CD4-positive, alpha-beta T cell (primary cell): Measurements from ENCODE around the gene ZFYVE1. TPM values are rescaled to one million over a fixed set of nuclear protein-coding genes. Genes with fewer than 3 reads are reported as not detected.
"Not testable (repeated sequence)": the region's sequence is repeated elsewhere in the genome, so short reads cannot be mapped to it uniquely, and the experiment has no call there.

ENCODE experiments used
- ATAC-seq: fragments of 200-7000 bp; cut with Tn5 transposase; one replicate; pipeline ENCODE4 v1.10.0; 2022; ENCODE audit warnings: mild to moderate bottlenecking; ENCODE audit not compliant: poor library complexity
- CTCF ChIA-PET: fragments of 350-600 bp; sonication (Branson Sonifier 250); formaldehyde crosslinking; loops from one replicate; lab custom pipeline; 2021; ENCODE audit warnings: antibody characterized with exemption, inconsistent platforms; lab: Charles Lee
- POLR2A ChIA-PET: fragments of 350-600 bp; sonication (Branson Sonifier 250); formaldehyde crosslinking; loops from one replicate; lab custom pipeline; 2021; ENCODE audit warnings: antibody characterized with exemption, inconsistent platforms; lab: Charles Lee
- DNase-seq, 14 experiments: peaks; one replicate each; pipeline ENCODE4 v3.0.0-alpha.2; 2013 to 2020; ENCODE audit warnings: mixed read lengths in 2 of 14
- H3K27ac ChIP-seq, 2 donors: one replicate each; pipeline versions ENCODE4 v1.5.1 to v1.7.0; 2013; ENCODE audit warnings: low read length in 2 of 2, low read depth in 1 of 2, mild to moderate bottlenecking in 1 of 2
- H3K27me3 ChIP-seq, 2 experiments: 1 replicate in 1 of 2; 2 replicates in 1 of 2; pipeline versions ENCODE4 v1.6.1 to v1.7.0; 2013; ENCODE audit warnings: low read length in 2 of 2, control low read depth in 1 of 2, mild to moderate bottlenecking in 1 of 2, moderate library complexity in 1 of 2; ENCODE audit not compliant: insufficient read depth in 2 of 2, control insufficient read depth in 1 of 2
- H3K36me3 ChIP-seq: one replicate; pipeline ENCODE4 v1.6.1; 2013; ENCODE audit warnings: low read length, control low read depth; ENCODE audit not compliant: insufficient read depth
- H3K4me1 ChIP-seq: one replicate; pipeline ENCODE4 v1.6.1; 2013; ENCODE audit warnings: low read length, control low read depth; ENCODE audit not compliant: insufficient read depth
- H3K4me3 ChIP-seq: one replicate; pipeline ENCODE4 v1.5.1; 2013; ENCODE audit warnings: mild to moderate bottlenecking, low read length, moderate library complexity
- H3K9me3 ChIP-seq, 2 experiments: 1 replicate in 1 of 2; 2 replicates in 1 of 2; pipeline versions ENCODE4 v1.6.1 to v1.7.0; 2013; ENCODE audit warnings: low read length in 2 of 2, mild to moderate bottlenecking in 2 of 2, control low read depth in 1 of 2, moderate library complexity in 1 of 2; ENCODE audit not compliant: control insufficient read depth in 1 of 2, insufficient read depth in 1 of 2
- H3K27ac Mint-ChIP-seq: one replicate; pipeline ENCODE4 v1.8.0; 2020; ENCODE audit warnings: mixed read lengths
- H3K27me3 Mint-ChIP-seq: one replicate; pipeline ENCODE4 v1.8.0; 2021; ENCODE audit warnings: mixed read lengths
- H3K36me3 Mint-ChIP-seq: one replicate; pipeline ENCODE4 v1.8.0; 2021; ENCODE audit warnings: low read depth, mixed read lengths
- H3K4me1 Mint-ChIP-seq: one replicate; pipeline ENCODE4 v1.8.0; 2021; ENCODE audit warnings: low read depth, mixed read lengths
- H3K4me3 Mint-ChIP-seq: one replicate; pipeline ENCODE4 v1.8.0; 2020; ENCODE audit warnings: mild to moderate bottlenecking, mixed read lengths
- H3K9me3 Mint-ChIP-seq: one replicate; pipeline ENCODE4 v1.8.0; 2020; ENCODE audit warnings: mixed read lengths
- CTCF ChIP-seq: fragments of 200-600 bp; IDR thresholded peaks from one replicate; pipeline ENCODE4 v1.8.0; 2022; ENCODE audit warnings: antibody characterized with exemption, mild to moderate bottlenecking
- intact Hi-C, 2 experiments: fragments of 100-400 bp; cut with DNase I in 1 of 2; cut with micrococcal nuclease in 1 of 2; formaldehyde crosslinking; loops; one replicate each; pipeline versions ENCODE4 v1.15.1 to v1.9.0; 2023 to 2025; cut with DNase I, micrococcal nuclease
- total RNA-seq, 174 experiments: library from RNA in 2 of 174; stranded (reverse) in 2 of 174; gene quantifications; one replicate each; pipeline ENCODE4 v1.2.3 and lab custom pipeline; 2021 to 2026

Gene ZFYVE1
- total RNA-seq, 2 experiments from 2014 or later: 9.3 to 10.9 TPM

GRCh38 chr14:73014105-73014504 is 12.8 kb downstream of the ZFYVE1 start:
- no peak overlapping the region for H3K27ac Mint-ChIP-seq
- H3K4me3 ChIP-seq: no peak overlapping the region
- peaks cover 77% of the 10 kb centered on the region for H3K36me3 Mint-ChIP-seq
- DNase-seq (no peak), ATAC-seq (no peak)
- POLR2A ChIA-PET: interaction anchor here (1.3 kb wide), 1 partner anchor 45 kb away, joined by 3 read pairs; the partner anchor contains the start of gene RBM25
- no peak overlapping the region for H3K4me3 Mint-ChIP-seq
- no peak overlapping the region for H3K27ac ChIP-seq
- no peaks in the 10 kb centered on the region for H3K27me3 ChIP-seq
- H3K9me3 Mint-ChIP-seq: no peaks in the 10 kb centered on the region
- peaks cover 0 to 7% of the 10 kb centered on the region in 2 experiments for H3K9me3 ChIP-seq
- H3K4me1 ChIP-seq: peaks cover 5% of the 10 kb centered on the region
- TF ChIP-seq CTCF: no peak
- CTCF ChIA-PET: no interaction called here
- peaks cover 37% of the 10 kb centered on the region for H3K36me3 ChIP-seq
- H3K4me1 Mint-ChIP-seq: peaks cover 39% of the 10 kb centered on the region
- no peaks in the 10 kb centered on the region for H3K27me3 Mint-ChIP-seq
- intact Hi-C loops: no loop called here

DNA sequence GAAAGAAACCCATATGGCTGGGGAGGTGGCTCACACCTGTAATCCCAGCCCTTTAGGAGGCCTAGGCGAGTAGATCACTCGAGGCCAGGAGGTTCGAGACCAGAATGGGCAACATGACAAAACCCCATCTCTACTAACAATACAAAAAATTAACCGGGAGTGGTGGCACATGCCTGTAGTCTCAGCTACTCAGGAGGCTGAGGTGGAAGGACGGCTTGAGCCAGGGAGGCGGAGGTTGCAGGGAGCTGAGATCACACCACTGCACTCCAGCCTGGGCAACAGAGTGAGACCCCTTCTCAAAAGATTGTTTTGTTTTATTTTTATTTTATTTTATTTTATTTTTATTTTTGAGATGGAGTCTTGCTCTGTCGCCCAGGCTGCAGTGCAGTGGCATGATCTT is 15.7 kb downstream of the ZFYVE1 start:
- CTCF ChIA-PET, H3K27ac Mint-ChIP-seq, H3K4me3 ChIP-seq, H3K27me3 Mint-ChIP-seq, POLR2A ChIA-PET, H3K4me3 Mint-ChIP-seq, DNase-seq, intact Hi-C loops, H3K27ac ChIP-seq, H3K9me3 Mint-ChIP-seq, H3K27me3 ChIP-seq, H3K4me1 ChIP-seq, H3K9me3 ChIP-seq, ATAC-seq: not testable (repeated sequence)
- H3K36me3 ChIP-seq: peaks cover 50% of the 10 kb centered on the region
- Mint-ChIP-seq H3K36me3 (peaks cover 75% of the 10 kb centered on the region), H3K4me1 (peaks cover 16% of the 10 kb centered on the region)

- Histone ChIP-seq H3K4me3 (no peak overlapping the region), H3K36me3 (peaks cover 51% of the 10 kb centered on the region), H3K27ac (no peak overlapping the region), H3K27me3 (no peaks in the 10 kb centered on the region), H3K9me3 (peaks cover 0 to 4% of the 10 kb centered on the region in 2 experiments), H3K4me1 (no peaks in the 10 kb centered on the region)
- ChIA-PET POLR2A (no interaction called here), CTCF (no interaction called here)
- Mint-ChIP-seq H3K4me3 (no peak overlapping the region), H3K27me3 (no peaks in the 10 kb centered on the region), H3K9me3 (no peaks in the 10 kb centered on the region), H3K36me3 (peaks cover 72% of the 10 kb centered on the region), H3K4me1 (peaks cover under 1% of the 10 kb centered on the region), H3K27ac (no peak overlapping the region)
- intact Hi-C loops: no loop called here
- TF ChIP-seq CTCF: no peak
- no peak for DNase-seq
- no peak for ATAC-seq
Observed at GRCh38 chr14:73008501-73008900, 18.4 kb downstream of the ZFYVE1 start.

DNA sequence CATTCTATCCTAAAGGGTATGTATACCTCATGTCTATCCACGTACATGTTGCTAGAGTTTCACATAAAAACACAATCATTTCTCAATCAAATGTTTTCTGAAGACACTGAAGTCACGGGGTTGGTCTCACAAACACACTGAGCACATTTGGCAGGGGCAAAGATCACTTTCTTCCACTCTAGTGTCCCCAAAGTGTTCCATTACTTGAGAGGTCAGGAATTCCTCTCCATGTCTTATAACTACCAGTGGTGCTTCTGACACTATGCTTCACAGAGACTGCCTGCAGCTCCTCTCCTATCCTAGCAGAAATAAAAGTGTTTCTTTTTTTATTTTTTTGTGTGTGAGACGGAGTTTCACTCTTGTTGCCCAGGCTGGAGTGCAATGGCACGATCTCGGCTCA is 19.1 kb downstream of the ZFYVE1 start:
- Mint-ChIP-seq H3K9me3 (no peaks in the 10 kb centered on the region), H3K4me1 (no peaks in the 10 kb centered on the region), H3K4me3 (no peak overlapping the region), H3K27me3 (no peaks in the 10 kb centered on the region), H3K27ac (no peak overlapping the region), H3K36me3 (peaks cover 70% of the 10 kb centered on the region)
- no peak overlapping the region for H3K27ac ChIP-seq
- peaks cover 49% of the 10 kb centered on the region for H3K36me3 ChIP-seq
- H3K9me3 ChIP-seq: peaks cover 0 to 4% of the 10 kb centered on the region in 2 experiments
- no peak for ATAC-seq
- DNase-seq: no peak
- TF ChIP-seq CTCF: no peak
- no peaks in the 10 kb centered on the region for H3K4me1 ChIP-seq
- CTCF ChIA-PET: no interaction called here
- intact Hi-C loops: no loop called here
- H3K27me3 ChIP-seq: no peaks in the 10 kb centered on the region
- no peak overlapping the region for H3K4me3 ChIP-seq
- POLR2A ChIA-PET: no interaction called here

GRCh38 chr14:73004641-73005040 is 22.3 kb downstream of the ZFYVE1 start:
- H3K9me3 Mint-ChIP-seq, H3K27ac ChIP-seq, H3K4me3 ChIP-seq, H3K9me3 ChIP-seq, H3K27me3 Mint-ChIP-seq, DNase-seq, H3K27me3 ChIP-seq, H3K4me1 ChIP-seq, H3K4me3 Mint-ChIP-seq, H3K27ac Mint-ChIP-seq, CTCF ChIA-PET, intact Hi-C loops, ATAC-seq: not testable (repeated sequence)
- POLR2A ChIA-PET: interaction anchor here (1.1 kb wide), 1 partner anchor 53 kb away, joined by 3 read pairs; no protein-coding TSS in a partner anchor
- H3K4me1 Mint-ChIP-seq: peaks cover 11% of the 10 kb centered on the region
- H3K36me3 ChIP-seq: peaks cover 46% of the 10 kb centered on the region
- H3K36me3 Mint-ChIP-seq: peaks cover 69% of the 10 kb centered on the region
